Measurements from ENCODE around the gene TMEM151B. TPM values are rescaled to one million over a fixed set of nuclear protein-coding genes. Genes with fewer than 3 reads are reported as not detected.

TMEM151B gene
- total and polyA plus RNA-seq, 2 donors (not counting 1 experiment from before 2014, with no cell fraction given), result 0.01 to 0.10 TPM

- peak; percentile 40 for ATAC-seq (ENCODE audit: low read depth)
- no peak overlapping the region for H3K4me3 ChIP-seq (ENCODE audit: control extremely low read depth in 1 of 5, extremely low read depth in 1 of 5, insufficient read depth in 1 of 5, low read depth in 2 of 5, low read length in 4 of 5)
- Mint-ChIP-seq H3K27ac (peak overlapping the region; percentile 13), H3K4me3 (peak overlapping the region; percentile 58), H3K9me3 (ENCODE audit: insufficient read depth) (no peaks in the 10 kb centered on the region), H3K4me1 (peaks cover 41% of the 10 kb centered on the region), H3K27me3 (no peaks in the 10 kb centered on the region)
- 0% methylated on average over 1 of the region's 4 CpGs for WGBS (ENCODE audit: insufficient coverage)
- H4K20me1 ChIP-seq (ENCODE audit: control insufficient read depth, insufficient read depth, low read length, poor library complexity, severe bottlenecking), result no peaks in the 10 kb centered on the region
- POLR2A ChIA-PET, result interaction anchor here (0.6 to 5.0 kb wide), 2 partner anchors 24 to 28 kb away, joined by 4 to 52 read pairs; partner anchors contain the start of gene HSP90AB1
- H3K9me3 ChIP-seq (ENCODE audit: control extremely low read depth in 1 of 3, control insufficient read depth in 2 of 3, insufficient read depth in 1 of 3, low read length in 2 of 3), result no peaks in the 10 kb centered on the region
- TF ChIP-seq EZH2 (IDR thresholded peaks at IDR 0.05; ENCODE audit: borderline replicate concordance, insufficient read depth, low read depth, low read length, poor library complexity, severe bottlenecking) (no peak), CTCF (IDR thresholded peaks at IDR 0.05) (peak; percentile 80)
- H3K79me2 ChIP-seq (ENCODE audit: control insufficient read depth, insufficient read depth, low read length), result no peaks in the 10 kb centered on the region
- H3K4me2 ChIP-seq (replicated peaks; ENCODE audit: low read depth, low read length, poor library complexity, severe bottlenecking), result no peak overlapping the region
- CTCF ChIA-PET, result interaction anchor here (0.7 to 2.0 kb wide), 10 partner anchors 16 to 92 kb away, joined by 3 to 6 read pairs (median 4); partner anchors contain the start of gene AARS2
- no peaks in the 10 kb centered on the region for H3K36me3 ChIP-seq (replicated peaks in 1 of 2; ENCODE audit: control extremely low read depth in 1 of 2, control insufficient read depth in 1 of 2, extremely low read depth in 1 of 2, insufficient read depth in 2 of 2, low read length in 1 of 2)
- H2AFZ ChIP-seq (ENCODE audit: insufficient read depth, low read depth, low read length, poor library complexity, severe bottlenecking), result no peak overlapping the region
- peaks cover 0 to 2% (median 0%) of the 10 kb centered on the region in 4 experiments for H3K27me3 ChIP-seq (replicated peaks in 1 of 4; ENCODE audit: control extremely low read depth in 1 of 4, control insufficient read depth in 3 of 4, insufficient read depth in 4 of 4, low read length in 3 of 4)
- H3K4me1 ChIP-seq (ENCODE audit: control insufficient read depth in 2 of 2, insufficient read depth in 2 of 2, low read length in 2 of 2), result peaks cover 26 to 45% of the 10 kb centered on the region in 2 donors
- intact Hi-C loops (cut with micrococcal nuclease), result loop anchor here (1.0 to 5.0 kb wide), 4 partner anchors 44 to 166 kb away; partner anchors contain the start of genes CDC5L and NFKBIE
- no peak overlapping the region for H3K9ac ChIP-seq (ENCODE audit: low read length)
- peak; percentile 81 for DNase-seq
- H3K27ac ChIP-seq (ENCODE audit: low read length in 2 of 2), result no peak overlapping the region
Observed at GRCh38 chr6:44221291-44221960, 48.8 kb upstream of the TMEM151B start.

- Histone ChIP-seq H3K27ac (ENCODE audit: low read length in 2 of 2) (no peak overlapping the region), H2AFZ (ENCODE audit: insufficient read depth, low read depth, low read length, poor library complexity, severe bottlenecking) (no peak overlapping the region), H3K4me2 (replicated peaks; ENCODE audit: low read depth, low read length, poor library complexity, severe bottlenecking) (no peak overlapping the region), H3K9me3 (ENCODE audit: control extremely low read depth in 1 of 3, control insufficient read depth in 2 of 3, insufficient read depth in 1 of 3, low read length in 2 of 3) (no peaks in the 10 kb centered on the region), H4K20me1 (ENCODE audit: control insufficient read depth, insufficient read depth, low read length, poor library complexity, severe bottlenecking) (no peaks in the 10 kb centered on the region), H3K4me3 (ENCODE audit: control extremely low read depth in 1 of 5, extremely low read depth in 1 of 5, insufficient read depth in 1 of 5, low read depth in 2 of 5, low read length in 4 of 5) (no peak overlapping the region), H3K4me1 (ENCODE audit: control insufficient read depth in 2 of 2, insufficient read depth in 2 of 2, low read length in 2 of 2) (peaks cover 26 to 45% of the 10 kb centered on the region in 2 donors), H3K9ac (ENCODE audit: low read length) (no peak overlapping the region), H3K79me2 (ENCODE audit: control insufficient read depth, insufficient read depth, low read length) (no peaks in the 10 kb centered on the region), H3K27me3 (replicated peaks in 1 of 4; ENCODE audit: control extremely low read depth in 1 of 4, control insufficient read depth in 3 of 4, insufficient read depth in 4 of 4, low read length in 3 of 4) (peaks cover 0 to 2% (median 0%) of the 10 kb centered on the region in 4 experiments), H3K36me3 (replicated peaks in 1 of 2; ENCODE audit: control extremely low read depth in 1 of 2, control insufficient read depth in 1 of 2, extremely low read depth in 1 of 2, insufficient read depth in 2 of 2, low read length in 1 of 2) (no peaks in the 10 kb centered on the region)
- no peaks in the 10 kb centered on the region for H3K27me3 Mint-ChIP-seq
- no peak for DNase-seq
- intact Hi-C loops (cut with micrococcal nuclease), result loop anchor here (1.0 to 5.0 kb wide), 6 partner anchors 43 to 165 kb away; partner anchors contain the start of genes AARS2, CDC5L, MRPL14 and NFKBIE
- no CpG with 5 or more reads among the region's 2 CpGs for WGBS (ENCODE audit: insufficient coverage)
- H3K9me3 Mint-ChIP-seq (ENCODE audit: insufficient read depth), result no peaks in the 10 kb centered on the region
- TF ChIP-seq EZH2 (IDR thresholded peaks at IDR 0.05; ENCODE audit: borderline replicate concordance, insufficient read depth, low read depth, low read length, poor library complexity, severe bottlenecking), result no peak
- TF ChIP-seq CTCF (IDR thresholded peaks at IDR 0.05), result no peak
- CTCF ChIA-PET, result interaction anchor here (0.6 to 3.1 kb wide), 10 partner anchors 12 to 92 kb away, joined by 3 to 16 read pairs (median 5); partner anchors contain the start of gene AARS2
- POLR2A ChIA-PET, result interaction anchor here (0.6 to 5.0 kb wide), 2 partner anchors 23 to 27 kb away, joined by 4 to 52 read pairs; partner anchors contain the start of gene HSP90AB1
- H3K27ac Mint-ChIP-seq, result no peak overlapping the region
- H3K4me3 Mint-ChIP-seq, result peak overlapping the region; percentile 23
- no peak for ATAC-seq (ENCODE audit: low read depth)
- H3K4me1 Mint-ChIP-seq, result peaks cover 41% of the 10 kb centered on the region
Observed at GRCh38 chr6:44221961-44222335, 48.3 kb upstream of the TMEM151B start.
